WI38 (cell line): ENCODE results near the gene BAIAP2.

Experiments used
- H3K4me3 ChIP-seq: 2 replicates; pipeline ENCODE4 v1.5.1; 2011; ENCODE audit warnings: low read depth, mild to moderate bottlenecking, control low read depth, low read length
- CTCF ChIP-seq: IDR thresholded peaks from 2 replicates; pipeline ENCODE4 v1.5.1; 2012; ENCODE audit warnings: low read depth, mild to moderate bottlenecking, control low read depth, low read length

Gene BAIAP2

GRCh38 chr17:81127526-81128177 is 92.7 kb downstream of the BAIAP2 start:
- TF ChIP-seq CTCF, result no peak
- H3K4me3 ChIP-seq, result no peak overlapping the region

GRCh38 chr17:81128338-81128737 is 93.4 kb downstream of the BAIAP2 start:
- no peak overlapping the region for H3K4me3 ChIP-seq
- no peak for TF ChIP-seq CTCF

GRCh38 chr17:81128774-81129173 is 93.8 kb downstream of the BAIAP2 start:
- H3K4me3 ChIP-seq, result no peak overlapping the region
- no peak for TF ChIP-seq CTCF

- H3K4me3 ChIP-seq, result no peak overlapping the region
- TF ChIP-seq CTCF, result no peak
These were observed 94.3 kb downstream of the BAIAP2 start for GRCh38 chr17:81129289-81129688.

- no peak overlapping the region for H3K4me3 ChIP-seq
These were observed 94.9 kb downstream of the BAIAP2 start for GRCh38 chr17:81129711-81130367.

GRCh38 chr17:81130385-81131361 is 95.7 kb downstream of the BAIAP2 start:
- H3K4me3 ChIP-seq, result no peak overlapping the region
- no peak for TF ChIP-seq CTCF

More at GRCh38 chr17:81129711-81130367, 94.9 kb downstream of the BAIAP2 start:
- TF ChIP-seq CTCF, result no peak
